K562 (cell line): ENCODE results near the gene PTPRT.

Experiments used
- CTCF ChIP-seq, 3 experiments: IDR thresholded peaks in 2 of 3; conservative IDR thresholded peaks in 1 of 3; 2 replicates each; pipeline ENCODE4 v1.5.1; 2011 to 2012; ENCODE audit warnings: low read length in 3 of 3, mild to moderate bottlenecking in 3 of 3, control low read depth in 2 of 3, improper control_type of control experiment in 1 of 3, inconsistent platforms in 1 of 3, low read depth in 1 of 3, mixed read lengths in 1 of 3, moderate library complexity in 1 of 3; ENCODE audit not compliant: insufficient read depth in 2 of 3
- DPF2 ChIP-seq: fragments of 450-650 bp; IDR thresholded peaks from 2 replicates; pipeline ENCODE4 v1.6.1; 2016
- E2F6 ChIP-seq, 2 experiments: IDR thresholded peaks; 2 replicates each; pipeline ENCODE4 v1.6.1; 2011; ENCODE audit warnings: borderline replicate concordance in 1 of 2, control low read depth in 1 of 2, low read depth in 1 of 2, low read length in 1 of 2, mild to moderate bottlenecking in 1 of 2, mixed read lengths in 1 of 2, moderate library complexity in 1 of 2; ENCODE audit not compliant: insufficient read depth in 1 of 2, insufficient read length in 1 of 2, poor library complexity in 1 of 2, severe bottlenecking in 1 of 2; ENCODE audit errors: extremely low read depth in 1 of 2
- FOS ChIP-seq: IDR thresholded peaks from 3 replicates; pipeline ENCODE4 v1.6.1; 2011; ENCODE audit not compliant: insufficient read length; ENCODE audit errors: extremely low read depth
- GTF2F1 ChIP-seq: IDR thresholded peaks from 2 replicates; pipeline ENCODE4 v1.6.1; 2011; ENCODE audit warnings: low read depth, low read length, improper control_type of control experiment
- MTA2 ChIP-seq: fragments of 450-650 bp; IDR thresholded peaks from 2 replicates; pipeline ENCODE4 v1.6.1; 2016; ENCODE audit warnings: low read depth
- RERE ChIP-seq: sonication (generic); formaldehyde crosslinking; IDR thresholded peaks from 2 replicates; pipeline ENCODE4 v1.8.0; 2023; ENCODE audit warnings: missing genetic modification reagents, mild to moderate bottlenecking, borderline replicate concordance
- ZFP30 ChIP-seq: fragments of 250-450 bp; sonication (Bioruptor Pico); IDR thresholded peaks from 2 replicates; pipeline ENCODE4 v1.8.0; 2022; ENCODE audit warnings: moderate library complexity, mild to moderate bottlenecking, inconsistent platforms, borderline replicate concordance
- ZFP36 ChIP-seq: fragments of 150-350 bp; IDR thresholded peaks from 2 replicates; pipeline ENCODE4 v1.6.1; 2018; ENCODE audit warnings: low read length, low read depth; ENCODE audit not compliant: partially characterized antibody
- ZMIZ1 ChIP-seq, 2 experiments: fragments of 150-350 bp in 1 of 2; IDR thresholded peaks; 2 replicates each; pipeline ENCODE4 v1.6.1; 2012 to 2016; ENCODE audit warnings: low read depth in 2 of 2, low read length in 2 of 2, mild to moderate bottlenecking in 1 of 2, moderate library complexity in 1 of 2
- ZNF23 ChIP-seq: fragments of 250-450 bp; sonication (Bioruptor Pico); IDR thresholded peaks from 2 replicates; pipeline ENCODE4 v1.4.0; 2020; ENCODE audit warnings: mild to moderate bottlenecking
- ZNF384 ChIP-seq: IDR thresholded peaks from 2 replicates; pipeline ENCODE4 v1.6.1; 2012; ENCODE audit warnings: low read depth, low read length, improper control_type of control experiment

GRCh38 chr20:42875581-42875980 is 314.1 kb downstream of the PTPRT start:
- TF ChIP-seq RERE (CRISPR knock-in tag) (no peak), ZMIZ1 (IDR thresholded peaks at IDR 0.05; ENCODE audit: low read depth in 2 of 2, low read length in 2 of 2) (no peak), FOS (no peak), GTF2F1 (no peak), MTA2 (no peak), ZFP30 (CRISPR knock-in tag) (no peak), ZFP36 (no peak), ZNF23 (no peak), E2F6 (IDR thresholded peaks at IDR 0.05; ENCODE audit: borderline replicate concordance in 1 of 2, extremely low read depth in 1 of 2, insufficient read depth in 1 of 2, insufficient read length in 1 of 2, low read depth in 1 of 2, low read length in 1 of 2, poor library complexity in 1 of 2, severe bottlenecking in 1 of 2) (no peak), CTCF (IDR thresholded peaks at IDR 0.05 in 2 of 3, conservative IDR thresholded peaks at IDR 0.05 in 1 of 3; ENCODE audit: insufficient read depth in 2 of 3, low read depth in 1 of 3, low read length in 3 of 3) (no peak), DPF2 (no peak), ZNF384 (no peak)
